ENCODE data around the gene MACROD2.

MACROD2 gene

GRCh38 chr20:14051454-14051853 lies 56.1 kb downstream of the MACROD2 start:
- no peaks in the 10 kb centered on the region for H3K36me3 ChIP-seq (ENCODE audit: control insufficient read depth, insufficient read depth, low read length)
- H3K27ac ChIP-seq (ENCODE audit: insufficient read depth, low read depth, low read length, poor library complexity, severe bottlenecking), result no peak overlapping the region
- no peaks in the 10 kb centered on the region for H3K9me3 ChIP-seq (ENCODE audit: control insufficient read depth, low read length)
- no peaks in the 10 kb centered on the region for H3K4me1 ChIP-seq (ENCODE audit: control insufficient read depth, insufficient read depth, low read length)
- WGBS, 2 experiments, result no CpG with 5 or more reads among the region's 1 CpG
- H3K27me3 ChIP-seq (ENCODE audit: control insufficient read depth, insufficient read depth, low read length, poor library complexity, severe bottlenecking), result no peaks in the 10 kb centered on the region
- H3K4me3 ChIP-seq (ENCODE audit: insufficient read depth, low read depth, low read length), result no peak overlapping the region

GRCh38 chr20:14055127-14055742 lies 59.9 kb downstream of the MACROD2 start:
- no peaks in the 10 kb centered on the region for H3K4me1 ChIP-seq (ENCODE audit: control insufficient read depth, insufficient read depth, low read length)
- no peaks in the 10 kb centered on the region for H3K27me3 ChIP-seq (ENCODE audit: control insufficient read depth, insufficient read depth, low read length, poor library complexity, severe bottlenecking)
- no peak overlapping the region for H3K4me3 ChIP-seq (ENCODE audit: insufficient read depth, low read depth, low read length)
- no peaks in the 10 kb centered on the region for H3K36me3 ChIP-seq (ENCODE audit: control insufficient read depth, insufficient read depth, low read length)
- H3K9me3 ChIP-seq (ENCODE audit: control insufficient read depth, low read length), result no peaks in the 10 kb centered on the region
- no peak overlapping the region for H3K27ac ChIP-seq (ENCODE audit: insufficient read depth, low read depth, low read length, poor library complexity, severe bottlenecking)
- 14 to 18% methylated on average over 3 of the region's 4 CpGs for WGBS, 2 experiments

- no peaks in the 10 kb centered on the region for H3K4me1 ChIP-seq (ENCODE audit: control insufficient read depth, insufficient read depth, low read length)
- no peaks in the 10 kb centered on the region for H3K9me3 ChIP-seq (ENCODE audit: control insufficient read depth, low read length)
- H3K27me3 ChIP-seq (ENCODE audit: control insufficient read depth, insufficient read depth, low read length, poor library complexity, severe bottlenecking), result no peaks in the 10 kb centered on the region
- no peaks in the 10 kb centered on the region for H3K36me3 ChIP-seq (ENCODE audit: control insufficient read depth, insufficient read depth, low read length)
- no peak overlapping the region for H3K4me3 ChIP-seq (ENCODE audit: insufficient read depth, low read depth, low read length)
- H3K27ac ChIP-seq (ENCODE audit: insufficient read depth, low read depth, low read length, poor library complexity, severe bottlenecking), result no peak overlapping the region
- 90 to 100% methylated on average over 1 to 2 of the region's 2 CpGs for WGBS, 2 experiments
Observed at GRCh38 chr20:14062171-14062570, 66.9 kb downstream of the MACROD2 start.

- Histone ChIP-seq H3K9me3 (ENCODE audit: control insufficient read depth, low read length) (no peaks in the 10 kb centered on the region), H3K4me1 (ENCODE audit: control insufficient read depth, insufficient read depth, low read length) (no peaks in the 10 kb centered on the region), H3K4me3 (ENCODE audit: insufficient read depth, low read depth, low read length) (no peak overlapping the region), H3K36me3 (ENCODE audit: control insufficient read depth, insufficient read depth, low read length) (no peaks in the 10 kb centered on the region), H3K27me3 (ENCODE audit: control insufficient read depth, insufficient read depth, low read length, poor library complexity, severe bottlenecking) (no peaks in the 10 kb centered on the region), H3K27ac (ENCODE audit: insufficient read depth, low read depth, low read length, poor library complexity, severe bottlenecking) (no peak overlapping the region)
- whole genome bisulfite sequencing, 2 experiments, result 84 to 89% methylated on average over 1 of the region's 1 CpG
Observed at GRCh38 chr20:14062786-14063185, 67.5 kb downstream of the MACROD2 start.

GRCh38 chr20:14064333-14064732 lies 69.0 kb downstream of the MACROD2 start:
- WGBS, 2 experiments, result 86 to 96% methylated on average over 3 of the region's 3 CpGs
- H3K4me3 ChIP-seq (ENCODE audit: insufficient read depth, low read depth, low read length), result no peak overlapping the region
- H3K4me1 ChIP-seq (ENCODE audit: control insufficient read depth, insufficient read depth, low read length), result no peaks in the 10 kb centered on the region
- H3K27ac ChIP-seq (ENCODE audit: insufficient read depth, low read depth, low read length, poor library complexity, severe bottlenecking), result no peak overlapping the region
- H3K36me3 ChIP-seq (ENCODE audit: control insufficient read depth, insufficient read depth, low read length), result no peaks in the 10 kb centered on the region
- no peaks in the 10 kb centered on the region for H3K27me3 ChIP-seq (ENCODE audit: control insufficient read depth, insufficient read depth, low read length, poor library complexity, severe bottlenecking)
- H3K9me3 ChIP-seq (ENCODE audit: control insufficient read depth, low read length), result no peaks in the 10 kb centered on the region

- no peaks in the 10 kb centered on the region for H3K4me1 ChIP-seq (ENCODE audit: control insufficient read depth, insufficient read depth, low read length)
- H3K4me3 ChIP-seq (ENCODE audit: insufficient read depth, low read depth, low read length), result no peak overlapping the region
- no peaks in the 10 kb centered on the region for H3K9me3 ChIP-seq (ENCODE audit: control insufficient read depth, low read length)
- H3K27ac ChIP-seq (ENCODE audit: insufficient read depth, low read depth, low read length, poor library complexity, severe bottlenecking), result no peak overlapping the region
- H3K36me3 ChIP-seq (ENCODE audit: control insufficient read depth, insufficient read depth, low read length), result no peaks in the 10 kb centered on the region
- 94 to 98% methylated on average over 5 of the region's 5 CpGs for WGBS, 2 experiments
- no peaks in the 10 kb centered on the region for H3K27me3 ChIP-seq (ENCODE audit: control insufficient read depth, insufficient read depth, low read length, poor library complexity, severe bottlenecking)
Observed at GRCh38 chr20:14064921-14065320, 69.6 kb downstream of the MACROD2 start.

GRCh38 chr20:14065774-14066173 lies 70.5 kb downstream of the MACROD2 start:
- Histone ChIP-seq H3K27ac (ENCODE audit: insufficient read depth, low read depth, low read length, poor library complexity, severe bottlenecking) (no peak overlapping the region), H3K27me3 (ENCODE audit: control insufficient read depth, insufficient read depth, low read length, poor library complexity, severe bottlenecking) (no peaks in the 10 kb centered on the region), H3K9me3 (ENCODE audit: control insufficient read depth, low read length) (no peaks in the 10 kb centered on the region), H3K36me3 (ENCODE audit: control insufficient read depth, insufficient read depth, low read length) (no peaks in the 10 kb centered on the region), H3K4me1 (ENCODE audit: control insufficient read depth, insufficient read depth, low read length) (no peaks in the 10 kb centered on the region), H3K4me3 (ENCODE audit: insufficient read depth, low read depth, low read length) (no peak overlapping the region)
- 95 to 100% methylated on average over 2 to 3 of the region's 3 CpGs for WGBS, 2 experiments

GRCh38 chr20:14067603-14068002 lies 72.3 kb downstream of the MACROD2 start:
- no peaks in the 10 kb centered on the region for H3K27me3 ChIP-seq (ENCODE audit: control insufficient read depth, insufficient read depth, low read length, poor library complexity, severe bottlenecking)
- no peaks in the 10 kb centered on the region for H3K36me3 ChIP-seq (ENCODE audit: control insufficient read depth, insufficient read depth, low read length)
- no peak overlapping the region for H3K4me3 ChIP-seq (ENCODE audit: insufficient read depth, low read depth, low read length)
- no peak overlapping the region for H3K27ac ChIP-seq (ENCODE audit: insufficient read depth, low read depth, low read length, poor library complexity, severe bottlenecking)
- H3K4me1 ChIP-seq (ENCODE audit: control insufficient read depth, insufficient read depth, low read length), result no peaks in the 10 kb centered on the region
- no peaks in the 10 kb centered on the region for H3K9me3 ChIP-seq (ENCODE audit: control insufficient read depth, low read length)

GRCh38 chr20:14069796-14070195 lies 74.5 kb downstream of the MACROD2 start:
- no peaks in the 10 kb centered on the region for H3K4me1 ChIP-seq (ENCODE audit: control insufficient read depth, insufficient read depth, low read length)
- H3K36me3 ChIP-seq (ENCODE audit: control insufficient read depth, insufficient read depth, low read length), result no peaks in the 10 kb centered on the region
- WGBS, 2 experiments, result 94 to 96% methylated on average over 4 to 5 of the region's 5 CpGs
- no peaks in the 10 kb centered on the region for H3K9me3 ChIP-seq (ENCODE audit: control insufficient read depth, low read length)
- H3K27me3 ChIP-seq (ENCODE audit: control insufficient read depth, insufficient read depth, low read length, poor library complexity, severe bottlenecking), result no peaks in the 10 kb centered on the region
- no peak overlapping the region for H3K4me3 ChIP-seq (ENCODE audit: insufficient read depth, low read depth, low read length)
- no peak overlapping the region for H3K27ac ChIP-seq (ENCODE audit: insufficient read depth, low read depth, low read length, poor library complexity, severe bottlenecking)

GRCh38 chr20:14093652-14094051 lies 98.3 kb downstream of the MACROD2 start:
- Histone ChIP-seq H3K4me3 (ENCODE audit: insufficient read depth, low read depth, low read length) (no peak overlapping the region), H3K4me1 (ENCODE audit: control insufficient read depth, insufficient read depth, low read length) (no peaks in the 10 kb centered on the region), H3K36me3 (ENCODE audit: control insufficient read depth, insufficient read depth, low read length) (no peaks in the 10 kb centered on the region), H3K9me3 (ENCODE audit: control insufficient read depth, low read length) (no peaks in the 10 kb centered on the region), H3K27ac (ENCODE audit: insufficient read depth, low read depth, low read length, poor library complexity, severe bottlenecking) (no peak overlapping the region), H3K27me3 (ENCODE audit: control insufficient read depth, insufficient read depth, low read length, poor library complexity, severe bottlenecking) (no peaks in the 10 kb centered on the region)
- WGBS, 2 experiments, result 91 to 93% methylated on average over 1 of the region's 1 CpG

- Histone ChIP-seq H3K4me1 (ENCODE audit: control insufficient read depth, insufficient read depth, low read length) (no peaks in the 10 kb centered on the region), H3K4me3 (ENCODE audit: insufficient read depth, low read depth, low read length) (no peak overlapping the region), H3K27ac (ENCODE audit: insufficient read depth, low read depth, low read length, poor library complexity, severe bottlenecking) (no peak overlapping the region), H3K36me3 (ENCODE audit: control insufficient read depth, insufficient read depth, low read length) (no peaks in the 10 kb centered on the region), H3K27me3 (ENCODE audit: control insufficient read depth, insufficient read depth, low read length, poor library complexity, severe bottlenecking) (no peaks in the 10 kb centered on the region), H3K9me3 (ENCODE audit: control insufficient read depth, low read length) (no peaks in the 10 kb centered on the region)
- WGBS, 2 experiments, result 91 to 100% methylated on average over 1 of the region's 1 CpG
Observed at GRCh38 chr20:14098261-14098660, 102.9 kb downstream of the MACROD2 start.
